Neural cell (in vitro differentiated cells): ENCODE results near the gene FBLN2. TPM values are rescaled to one million over a fixed set of nuclear protein-coding genes. Genes with fewer than 3 reads are reported as not detected.

Experiments
- H2AFZ ChIP-seq: fragments of 200-600, 300-800 bp; sonication (generic), shearing (Covaris generic); 2 replicates; pipeline ENCODE4 v1.6.0; 2014; ENCODE audit warnings: low read depth, mild to moderate bottlenecking, antibody characterized with exemption, low read length, moderate library complexity
- H3F3A ChIP-seq: fragments of 200-600 bp; shearing (Covaris generic); 2 replicates; pipeline ENCODE4 v1.6.1; 2016; ENCODE audit warnings: mild to moderate bottlenecking, moderate library complexity, mixed read lengths, antibody characterized with exemption, low read length; ENCODE audit not compliant: insufficient read depth, poor library complexity, severe bottlenecking
- H3K27ac ChIP-seq: fragments of 200-600, 300-800 bp; sonication (generic), shearing (Covaris generic); 2 replicates; pipeline ENCODE4 v1.5.1; 2014; ENCODE audit warnings: mild to moderate bottlenecking, low read length, moderate library complexity
- H3K27me3 ChIP-seq: fragments of 300-800, 200-600 bp; sonication (generic), shearing (Covaris generic); 2 replicates; pipeline ENCODE4 v1.6.0; 2014; ENCODE audit warnings: mild to moderate bottlenecking, low read depth, low read length, moderate library complexity; ENCODE audit not compliant: insufficient read depth
- H3K36me3 ChIP-seq: fragments of 300-800, 200-600 bp; sonication (generic), shearing (Covaris generic); 2 replicates; pipeline ENCODE4 v1.5.1; 2014; ENCODE audit warnings: mild to moderate bottlenecking, antibody characterized with exemption, low read length, moderate library complexity; ENCODE audit not compliant: insufficient read depth
- H3K4me2 ChIP-seq: fragments of 300-800, 200-600 bp; sonication (generic), shearing (Covaris generic); 2 replicates; pipeline ENCODE4 v1.6.0; 2014; ENCODE audit warnings: mild to moderate bottlenecking, low read length
- H3K4me3 ChIP-seq: fragments of 300-800, 200-600 bp; sonication (generic), shearing (Covaris generic); 2 replicates; pipeline ENCODE4 v1.5.1; 2014; ENCODE audit warnings: mild to moderate bottlenecking, low read length, moderate library complexity
- H3K79me2 ChIP-seq: fragments of 200-600 bp; shearing (Covaris generic); replicated peaks from 2 replicates; pipeline ENCODE4 v1.6.0; 2014; ENCODE audit warnings: mild to moderate bottlenecking, low read length, moderate library complexity; ENCODE audit not compliant: insufficient read depth
- H3K9ac ChIP-seq: fragments of 300-800, 200-600 bp; sonication (generic), shearing (Covaris generic); 2 replicates; pipeline ENCODE4 v1.6.1; 2016; ENCODE audit warnings: mild to moderate bottlenecking, low read length, mixed read lengths
- H3K9me2 ChIP-seq: fragments of 200-600 bp; shearing (Covaris generic); 2 replicates; pipeline ENCODE4 v1.6.1; 2016; ENCODE audit warnings: mild to moderate bottlenecking, low read length, mixed read lengths; ENCODE audit not compliant: insufficient read depth
- H3K9me3 ChIP-seq: fragments of 200-600, 300-800 bp; sonication (generic), shearing (Covaris generic); 2 replicates; pipeline ENCODE4 v1.6.1; 2016; ENCODE audit warnings: mild to moderate bottlenecking, mixed run types, low read length, moderate library complexity, mixed read lengths
- H4K20me1 ChIP-seq: fragments of 200-600 bp; shearing (Covaris generic); 2 replicates; pipeline ENCODE4 v1.6.1; 2016; ENCODE audit warnings: mild to moderate bottlenecking, mixed run types; ENCODE audit not compliant: insufficient read depth
- EP300 ChIP-seq: fragments of 450-650 bp; conservative IDR thresholded peaks from 2 replicates; pipeline ENCODE4 v1.6.1; 2014; ENCODE audit warnings: antibody characterized with exemption, mild to moderate bottlenecking, moderate library complexity; ENCODE audit not compliant: poor library complexity, severe bottlenecking
- EZH2 ChIP-seq: fragments of 200-600, 300-800 bp; shearing (Covaris generic), sonication (generic); IDR thresholded peaks from 2 replicates; pipeline ENCODE4 v1.6.1; 2014; ENCODE audit warnings: antibody characterized with exemption, low read length, borderline replicate concordance, mild to moderate bottlenecking; ENCODE audit not compliant: insufficient read depth, poor library complexity, severe bottlenecking
- MXI1 ChIP-seq: fragments of 450-650 bp; conservative IDR thresholded peaks from 2 replicates; pipeline ENCODE4 v1.6.1; 2014; ENCODE audit warnings: antibody characterized with exemption, mild to moderate bottlenecking; ENCODE audit not compliant: poor library complexity, severe bottlenecking
- POLR2AphosphoS5 ChIP-seq: IDR thresholded peaks from 2 replicates; pipeline ENCODE4 v1.6.1; 2012
- RAD21 ChIP-seq: fragments of 450-650 bp; conservative IDR thresholded peaks from 2 replicates; pipeline ENCODE4 v1.6.1; 2014; ENCODE audit warnings: antibody characterized with exemption, mild to moderate bottlenecking, moderate library complexity
- SMC3 ChIP-seq: fragments of 450-650 bp; conservative IDR thresholded peaks from 2 replicates; pipeline ENCODE4 v1.6.1; 2014; ENCODE audit warnings: antibody characterized with exemption, mild to moderate bottlenecking, moderate library complexity; ENCODE audit not compliant: poor library complexity
- TAF1 ChIP-seq: IDR thresholded peaks from 2 replicates; pipeline ENCODE4 v1.6.1; 2012; ENCODE audit warnings: low read depth
- polyA plus RNA-seq: library from polyadenylated mRNA; depleted of rRNA; stranded (reverse); fragments of >200 nt; gene quantifications from 2 replicates; pipeline ENCODE4 v1.2.3, GENCODE V29; 2014
- TF ChIP-seq, protein P1 (sequence below): fragments of 450-650 bp; IDR thresholded peaks from 2 replicates; pipeline ENCODE4 v1.5.1; 2014; ENCODE audit warnings: antibody characterized with exemption, mild to moderate bottlenecking, moderate library complexity; ENCODE audit not compliant: poor library complexity, severe bottlenecking
- TF ChIP-seq, protein P2 (sequence below): IDR thresholded peaks from 2 replicates; pipeline ENCODE4 v1.6.1; 2012; ENCODE audit warnings: borderline replicate concordance

The FBLN2 gene
- polyA plus RNA-seq, 1 donor from 2014 or later, result 0.37 TPM

DNA sequence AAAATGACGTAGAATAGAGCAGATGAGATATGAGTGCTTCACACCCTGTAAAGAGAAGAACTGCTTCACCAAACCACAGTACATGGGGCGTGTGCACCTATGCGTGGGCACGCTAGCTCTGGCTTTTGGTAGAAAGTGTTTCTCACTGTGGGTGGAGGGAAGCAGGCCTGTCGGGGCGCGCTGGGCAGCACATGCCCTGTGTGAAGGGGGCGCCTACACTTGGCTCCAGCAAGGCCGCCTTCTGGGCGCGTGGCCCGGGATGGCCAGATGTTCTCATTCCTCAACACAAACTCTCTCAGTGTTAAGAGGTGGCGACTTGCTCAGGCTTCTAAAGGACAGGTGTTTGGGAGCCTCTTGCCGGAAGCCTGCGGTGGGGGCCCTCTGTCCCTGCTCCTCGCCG, 90.0 kb downstream of the FBLN2 start:
- no peak overlapping the region for H3K4me2 ChIP-seq
- H2AFZ ChIP-seq, result no peak overlapping the region
- no peaks in the 10 kb centered on the region for H3K9me2 ChIP-seq
- H4K20me1 ChIP-seq, result no peaks in the 10 kb centered on the region
- no peaks in the 10 kb centered on the region for H3K27me3 ChIP-seq
- no peak overlapping the region for H3K27ac ChIP-seq
- H3K79me2 ChIP-seq, result no peaks in the 10 kb centered on the region
- no peak for TF ChIP-seq TAF1
- no peak for TF ChIP-seq POLR2AphosphoS5
- no peak for TF ChIP-seq MXI1
- TF ChIP-seq EP300, result no peak
- no peak for TF ChIP-seq SMC3
- TF ChIP-seq EZH2, result no peak
- TF ChIP-seq, protein P1, sequence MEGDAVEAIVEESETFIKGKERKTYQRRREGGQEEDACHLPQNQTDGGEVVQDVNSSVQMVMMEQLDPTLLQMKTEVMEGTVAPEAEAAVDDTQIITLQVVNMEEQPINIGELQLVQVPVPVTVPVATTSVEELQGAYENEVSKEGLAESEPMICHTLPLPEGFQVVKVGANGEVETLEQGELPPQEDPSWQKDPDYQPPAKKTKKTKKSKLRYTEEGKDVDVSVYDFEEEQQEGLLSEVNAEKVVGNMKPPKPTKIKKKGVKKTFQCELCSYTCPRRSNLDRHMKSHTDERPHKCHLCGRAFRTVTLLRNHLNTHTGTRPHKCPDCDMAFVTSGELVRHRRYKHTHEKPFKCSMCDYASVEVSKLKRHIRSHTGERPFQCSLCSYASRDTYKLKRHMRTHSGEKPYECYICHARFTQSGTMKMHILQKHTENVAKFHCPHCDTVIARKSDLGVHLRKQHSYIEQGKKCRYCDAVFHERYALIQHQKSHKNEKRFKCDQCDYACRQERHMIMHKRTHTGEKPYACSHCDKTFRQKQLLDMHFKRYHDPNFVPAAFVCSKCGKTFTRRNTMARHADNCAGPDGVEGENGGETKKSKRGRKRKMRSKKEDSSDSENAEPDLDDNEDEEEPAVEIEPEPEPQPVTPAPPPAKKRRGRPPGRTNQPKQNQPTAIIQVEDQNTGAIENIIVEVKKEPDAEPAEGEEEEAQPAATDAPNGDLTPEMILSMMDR, result no peak
- TF ChIP-seq, protein P2, sequence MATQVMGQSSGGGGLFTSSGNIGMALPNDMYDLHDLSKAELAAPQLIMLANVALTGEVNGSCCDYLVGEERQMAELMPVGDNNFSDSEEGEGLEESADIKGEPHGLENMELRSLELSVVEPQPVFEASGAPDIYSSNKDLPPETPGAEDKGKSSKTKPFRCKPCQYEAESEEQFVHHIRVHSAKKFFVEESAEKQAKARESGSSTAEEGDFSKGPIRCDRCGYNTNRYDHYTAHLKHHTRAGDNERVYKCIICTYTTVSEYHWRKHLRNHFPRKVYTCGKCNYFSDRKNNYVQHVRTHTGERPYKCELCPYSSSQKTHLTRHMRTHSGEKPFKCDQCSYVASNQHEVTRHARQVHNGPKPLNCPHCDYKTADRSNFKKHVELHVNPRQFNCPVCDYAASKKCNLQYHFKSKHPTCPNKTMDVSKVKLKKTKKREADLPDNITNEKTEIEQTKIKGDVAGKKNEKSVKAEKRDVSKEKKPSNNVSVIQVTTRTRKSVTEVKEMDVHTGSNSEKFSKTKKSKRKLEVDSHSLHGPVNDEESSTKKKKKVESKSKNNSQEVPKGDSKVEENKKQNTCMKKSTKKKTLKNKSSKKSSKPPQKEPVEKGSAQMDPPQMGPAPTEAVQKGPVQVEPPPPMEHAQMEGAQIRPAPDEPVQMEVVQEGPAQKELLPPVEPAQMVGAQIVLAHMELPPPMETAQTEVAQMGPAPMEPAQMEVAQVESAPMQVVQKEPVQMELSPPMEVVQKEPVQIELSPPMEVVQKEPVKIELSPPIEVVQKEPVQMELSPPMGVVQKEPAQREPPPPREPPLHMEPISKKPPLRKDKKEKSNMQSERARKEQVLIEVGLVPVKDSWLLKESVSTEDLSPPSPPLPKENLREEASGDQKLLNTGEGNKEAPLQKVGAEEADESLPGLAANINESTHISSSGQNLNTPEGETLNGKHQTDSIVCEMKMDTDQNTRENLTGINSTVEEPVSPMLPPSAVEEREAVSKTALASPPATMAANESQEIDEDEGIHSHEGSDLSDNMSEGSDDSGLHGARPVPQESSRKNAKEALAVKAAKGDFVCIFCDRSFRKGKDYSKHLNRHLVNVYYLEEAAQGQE, result no peak
- no peak for TF ChIP-seq RAD21
- H3K9ac ChIP-seq, result no peak overlapping the region
- no peaks in the 10 kb centered on the region for H3K36me3 ChIP-seq
- H3F3A ChIP-seq, result no peaks in the 10 kb centered on the region
- no peak overlapping the region for H3K4me3 ChIP-seq
- no peaks in the 10 kb centered on the region for H3K9me3 ChIP-seq

DNA sequence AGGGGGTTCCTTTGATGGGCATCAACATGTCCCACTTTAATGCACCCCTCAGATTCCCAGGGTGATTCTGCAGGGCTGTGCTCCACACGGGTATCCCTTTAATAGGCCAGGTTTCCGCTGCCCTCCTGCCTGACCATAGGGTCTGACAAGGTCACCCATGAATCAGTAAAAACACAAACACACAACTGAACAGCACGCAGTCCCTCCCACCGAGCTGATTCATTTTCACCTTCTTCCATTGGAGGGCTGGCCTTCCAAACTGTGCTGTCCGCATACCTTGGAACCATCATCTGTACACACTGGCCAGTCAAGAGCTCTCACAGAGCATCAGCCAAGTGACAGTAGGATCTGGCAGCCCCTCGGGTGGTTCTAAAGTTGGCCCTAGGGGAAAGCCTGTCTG, 93.7 kb downstream of the FBLN2 start:
- Histone ChIP-seq H3K4me3 (no peak overlapping the region), H3K79me2 (no peaks in the 10 kb centered on the region)
- TF ChIP-seq, protein P2, result no peak
- no peak for TF ChIP-seq MXI1
- no peak for TF ChIP-seq TAF1
- no peak for TF ChIP-seq POLR2AphosphoS5
- TF ChIP-seq RAD21, result no peak
- no peak for TF ChIP-seq SMC3
- TF ChIP-seq EZH2, result no peak
- TF ChIP-seq, protein P1, result no peak
- TF ChIP-seq EP300, result no peak

More for the DNA sequence above, 93.7 kb downstream of the FBLN2 start:
- H4K20me1 ChIP-seq, result no peaks in the 10 kb centered on the region
- no peaks in the 10 kb centered on the region for H3K9me2 ChIP-seq
- H2AFZ ChIP-seq, result no peak overlapping the region
- no peak overlapping the region for H3K4me2 ChIP-seq
- no peaks in the 10 kb centered on the region for H3F3A ChIP-seq
- H3K36me3 ChIP-seq, result no peaks in the 10 kb centered on the region
- H3K27ac ChIP-seq, result no peak overlapping the region
- no peaks in the 10 kb centered on the region for H3K9me3 ChIP-seq
- H3K27me3 ChIP-seq, result no peaks in the 10 kb centered on the region
- no peak overlapping the region for H3K9ac ChIP-seq
